WERI-Rb-1 (cell line): ENCODE data around the gene NXPH3.

Source experiments
- DNase-seq: peaks from one replicate; pipeline ENCODE4 v3.0.0-alpha.2; 2020
- H3K27ac ChIP-seq: fragments of 250-450 bp; sonication (Bioruptor Pico); 2 replicates; pipeline ENCODE4 v1.5.1; 2020; ENCODE audit warnings: mild to moderate bottlenecking, moderate library complexity
- H3K27me3 ChIP-seq: fragments of 250-450 bp; sonication (Bioruptor Pico); 2 replicates; pipeline ENCODE4 v1.5.1; 2021; ENCODE audit warnings: mild to moderate bottlenecking, low read depth, moderate library complexity; ENCODE audit not compliant: insufficient read depth, severe bottlenecking
- H3K36me3 ChIP-seq: fragments of 250-450 bp; sonication (Bioruptor Pico); 2 replicates; pipeline ENCODE4 v1.5.1; 2020; ENCODE audit warnings: mild to moderate bottlenecking, moderate library complexity
- H3K4me3 ChIP-seq: 2 replicates; pipeline ENCODE4 v1.5.1; 2011; ENCODE audit warnings: low read depth, mild to moderate bottlenecking, control low read depth, low read length
- H3K9me3 ChIP-seq: fragments of 250-450 bp; sonication (Bioruptor Pico); 2 replicates; pipeline ENCODE4 v1.5.1; 2021; ENCODE audit warnings: mild to moderate bottlenecking, moderate library complexity; ENCODE audit not compliant: severe bottlenecking
- CTCF ChIP-seq: IDR thresholded peaks from 2 replicates; pipeline ENCODE4 v1.5.1; 2011; ENCODE audit warnings: low read depth, mild to moderate bottlenecking, control low read depth, inconsistent platforms, low read length

Gene NXPH3

GRCh38 chr17:49588726-49589576 is 13.3 kb downstream of the NXPH3 start:
- H3K27me3 ChIP-seq = no peaks in the 10 kb centered on the region
- no peaks in the 10 kb centered on the region for H3K9me3 ChIP-seq
- H3K36me3 ChIP-seq = no peaks in the 10 kb centered on the region
- no peak for DNase-seq
- TF ChIP-seq CTCF = no peak
- H3K4me3 ChIP-seq = no peak overlapping the region
- peak overlapping the region; percentile 7; the same call in 1 of the 2 replicates for H3K27ac ChIP-seq

- H3K27ac ChIP-seq = no peak overlapping the region
- DNase-seq = no peak
- H3K4me3 ChIP-seq = no peak overlapping the region
- no peaks in the 10 kb centered on the region for H3K36me3 ChIP-seq
- H3K27me3 ChIP-seq = no peaks in the 10 kb centered on the region
- no peak for TF ChIP-seq CTCF
- H3K9me3 ChIP-seq = no peaks in the 10 kb centered on the region
Measured at GRCh38 chr17:49589577-49589927, 13.9 kb downstream of the NXPH3 start.

- Histone ChIP-seq H3K27me3 (no peaks in the 10 kb centered on the region), H3K9me3 (no peaks in the 10 kb centered on the region), H3K4me3 (no peak overlapping the region), H3K27ac (no peak overlapping the region), H3K36me3 (peaks cover 6% of the 10 kb centered on the region)
- no peak for DNase-seq
- no peak for TF ChIP-seq CTCF
Measured at GRCh38 chr17:49590874-49591273, 15.2 kb downstream of the NXPH3 start.

GRCh38 chr17:49592263-49592662 is 16.6 kb downstream of the NXPH3 start:
- no peaks in the 10 kb centered on the region for H3K27me3 ChIP-seq
- TF ChIP-seq CTCF = no peak
- peaks cover 19% of the 10 kb centered on the region for H3K36me3 ChIP-seq
- peak; percentile 59 for DNase-seq
- H3K9me3 ChIP-seq = no peaks in the 10 kb centered on the region
- H3K4me3 ChIP-seq = no peak overlapping the region
- peak overlapping the region; percentile 20 for H3K27ac ChIP-seq

GRCh38 chr17:49595328-49595727 is 19.7 kb downstream of the NXPH3 start:
- peaks cover 41% of the 10 kb centered on the region for H3K36me3 ChIP-seq
- DNase-seq = no peak
- no peaks in the 10 kb centered on the region for H3K9me3 ChIP-seq

More at GRCh38 chr17:49595328-49595727, 19.7 kb downstream of the NXPH3 start:
- Histone ChIP-seq H3K4me3 (no peak overlapping the region), H3K27ac (no peak overlapping the region), H3K27me3 (no peaks in the 10 kb centered on the region)
- TF ChIP-seq CTCF = no peak
